K562 (cell line): Measurements from ENCODE around the gene SLC4A4. TPM values are rescaled to one million over a fixed set of nuclear protein-coding genes. Genes with fewer than 3 reads are reported as not detected.

Experiments
- ATAC-seq: fragments of 200-7000 bp; cut with Tn5 transposase; 3 replicates; pipeline ENCODE4 v1.9.1; 2020; ENCODE audit warnings: moderate library complexity
- BruUV-seq: library from RNA; stranded (reverse); fragments of 400-500 nt; replicated peaks from 2 replicates; lab custom pipeline; 2021; lab: Mats Ljungman, UMichigan
- CTCF ChIA-PET: fragments of 300-600 bp; formaldehyde crosslinking; extraction: SDS; loops from one replicate; lab custom pipeline; 2021; ENCODE audit warnings: low intra/inter-chr PET ratio; lab: Yijun Ruan, JAX
- POLR2A ChIA-PET: fragments of 300-600, 350-650 bp; sonication (Branson Sonifier 250); formaldehyde crosslinking; extraction: SDS; loops from one replicate; lab custom pipeline; 2021; ENCODE audit warnings: antibody characterized with exemption, inconsistent platforms; lab: Yijun Ruan, JAX
- DNase-seq, 4 experiments: peaks; one replicate each; pipeline versions ENCODE4 v3.0.0 to v3.0.0-alpha.2; 2011 to 2018; ENCODE audit warnings: low spot score in 3 of 4, mixed read lengths in 3 of 4; ENCODE audit errors: extremely low read depth in 1 of 4
- FAIRE-seq: peaks from 2 replicates; lab custom pipeline; 2011; peaks lifted over from hg19 to GRCh38; lab: Jason Lieb, UNC
- H2AFZ ChIP-seq: 2 replicates; pipeline ENCODE4 v1.6.0; 2011; ENCODE audit warnings: low read depth, low read length, control low read depth, inconsistent platforms
- H3K27ac ChIP-seq: fragments of 200-600 bp; 3 replicates; pipeline ENCODE4 v1.8.0; 2011; ENCODE audit warnings: low read depth, mild to moderate bottlenecking, control low read depth, inconsistent platforms, low read length, moderate library complexity, mixed read lengths; ENCODE audit errors: extremely low read depth
- H3K27me3 ChIP-seq, 2 experiments: fragments of 300-600 bp in 1 of 2; 2 replicates in 1 of 2; 3 replicates in 1 of 2; pipeline versions ENCODE4 v1.6.0 to v1.8.0; 2011; ENCODE audit warnings: inconsistent platforms in 2 of 2, low read length in 2 of 2, mild to moderate bottlenecking in 1 of 2, mixed read lengths in 1 of 2, moderate library complexity in 1 of 2; ENCODE audit not compliant: control insufficient read depth in 2 of 2, insufficient read depth in 2 of 2
- H3K36me3 ChIP-seq: fragments of 300-600 bp; 3 replicates; pipeline ENCODE4 v1.8.0; 2011; ENCODE audit warnings: mild to moderate bottlenecking, low read length, inconsistent platforms; ENCODE audit not compliant: control insufficient read depth, insufficient read depth
- H3K4me1 ChIP-seq, 2 experiments: fragments of 200-600 bp in 1 of 2; replicated peaks in 1 of 2; 2 replicates in 1 of 2; 3 replicates in 1 of 2; pipeline versions ENCODE4 v1.5.1 to v1.8.0; 2011; ENCODE audit warnings: inconsistent platforms in 2 of 2, low read length in 2 of 2, mild to moderate bottlenecking in 1 of 2, mixed read lengths in 1 of 2, moderate library complexity in 1 of 2; ENCODE audit not compliant: control insufficient read depth in 2 of 2, insufficient read depth in 2 of 2
- H3K4me2 ChIP-seq: 2 replicates; pipeline ENCODE4 v1.6.1; 2011; ENCODE audit warnings: low read length, control low read depth, inconsistent platforms, mixed read lengths; ENCODE audit not compliant: insufficient read depth
- H3K4me3 ChIP-seq: fragments of 200-600 bp; sonication (generic), shearing (Covaris generic); 2 replicates; pipeline ENCODE4 v1.5.1; 2016; ENCODE audit warnings: control low read depth, inconsistent platforms
- H3K79me2 ChIP-seq: fragments of 200-600 bp; 3 replicates; pipeline ENCODE4 v1.8.0; 2011; ENCODE audit warnings: low read length, inconsistent platforms; ENCODE audit not compliant: control insufficient read depth, insufficient read depth
- H3K9ac ChIP-seq, 2 experiments: 2 replicates each; pipeline versions ENCODE4 v1.6.0 to v1.6.1; 2011; ENCODE audit warnings: low read depth in 2 of 2, low read length in 2 of 2, control low read depth in 1 of 2, inconsistent platforms in 1 of 2, mild to moderate bottlenecking in 1 of 2, mixed read lengths in 1 of 2; ENCODE audit not compliant: insufficient read depth in 1 of 2
- H3K9me1 ChIP-seq: one replicate; pipeline ENCODE4 v1.6.0; 2011; ENCODE audit warnings: inconsistent platforms, mild to moderate bottlenecking, low read length, moderate library complexity; ENCODE audit not compliant: control insufficient read depth, insufficient read depth
- H3K9me3 ChIP-seq: replicated peaks from 2 replicates; pipeline ENCODE4 v1.5.1; 2011; ENCODE audit warnings: low read depth, low read length, inconsistent platforms; ENCODE audit not compliant: control insufficient read depth, insufficient read depth
- H4K20me1 ChIP-seq: replicated peaks from 2 replicates; pipeline ENCODE4 v1.6.1; 2011; ENCODE audit warnings: low read length, inconsistent platforms, mixed read lengths; ENCODE audit not compliant: control insufficient read depth, insufficient read depth
- ADNP ChIP-seq: fragments of 200-800 bp; sonication (Bioruptor generic); IDR thresholded peaks from 2 replicates; pipeline ENCODE4 v1.6.1; 2016; ENCODE audit warnings: missing genetic modification characterization, missing compliant biosample characterization
- KLF6 ChIP-seq: fragments of 250-450 bp; sonication (Bioruptor Pico); IDR thresholded peaks from 2 replicates; pipeline ENCODE4 v1.4.0; 2020; ENCODE audit warnings: mild to moderate bottlenecking, moderate library complexity, borderline replicate concordance
- NCOA6 ChIP-seq: fragments of 450-650 bp; IDR thresholded peaks from 2 replicates; pipeline ENCODE4 v1.6.1; 2017; ENCODE audit warnings: mild to moderate bottlenecking
- WGBS: fragments of 100-300 bp; shearing (Covaris generic); methylation state at CpG from one replicate; pipeline ENCODE4 v1.1.6; 2016; ENCODE audit warnings: low coverage, mixed read lengths; ENCODE audit not compliant: insufficient coverage; ENCODE audit errors: missing lambda C conversion rate; 5-methylcytosine and 5-hydroxymethylcytosine counted together
- in situ Hi-C: fragments of 300-500 bp; cut with MboI; formaldehyde crosslinking; loops from 4 replicates; pipeline ENCODE4 v1.15.0; 2018; ENCODE audit warnings: inconsistent platforms, mixed read lengths
- intact Hi-C: fragments of 100-400 bp; cut with micrococcal nuclease; formaldehyde crosslinking; loops from 2 replicates; pipeline ENCODE4 v1.14.2; 2022
- polyA plus RNA-seq, 8 experiments: library from polyadenylated mRNA; depleted of rRNA in 4 of 8; stranded (reverse) in 5 of 8; unstranded in 3 of 8; fragments of >200 nt; fragmentation: Nextera tagmentation in 2 of 8; fragmentation: Illumina TruSeq in 1 of 8; extraction: Ambion mirVana in 2 of 8; extraction: Trizol in 1 of 8; gene quantifications; 2 replicates each; pipeline versions ENCODE4 v1.2.1 to v1.2.3, GENCODE V29; 2011 to 2014; ENCODE audit warnings: inconsistent platforms in 1 of 8, missing spikeins in 1 of 8
- total RNA-seq, 7 experiments: library from RNA; depleted of rRNA in 6 of 7; stranded (reverse); fragments of >200 nt in 6 of 7; fragmentation: Illumina TruSeq in 2 of 7; extraction: Trizol in 2 of 7; gene quantifications; 2 replicates each; pipeline versions ENCODE4 v1.2.1 to v1.2.3, GENCODE V29; 2011 to 2021; ENCODE audit warnings: low replicate concordance in 1 of 7
- TF ChIP-seq, protein P1 (sequence below): fragments of 250-450 bp; sonication (Bioruptor Pico); IDR thresholded peaks from 2 replicates; pipeline ENCODE4 v1.8.0; 2021; ENCODE audit warnings: moderate library complexity, mild to moderate bottlenecking, inconsistent platforms

Gene SLC4A4
- total and polyA plus RNA-seq, 9 of the 15 experiments (the other 6 are each of a cell fraction or from before 2014, with no cell fraction given): 0.01 to 0.18 (median 0.07) TPM; not detected in 2

DNA sequence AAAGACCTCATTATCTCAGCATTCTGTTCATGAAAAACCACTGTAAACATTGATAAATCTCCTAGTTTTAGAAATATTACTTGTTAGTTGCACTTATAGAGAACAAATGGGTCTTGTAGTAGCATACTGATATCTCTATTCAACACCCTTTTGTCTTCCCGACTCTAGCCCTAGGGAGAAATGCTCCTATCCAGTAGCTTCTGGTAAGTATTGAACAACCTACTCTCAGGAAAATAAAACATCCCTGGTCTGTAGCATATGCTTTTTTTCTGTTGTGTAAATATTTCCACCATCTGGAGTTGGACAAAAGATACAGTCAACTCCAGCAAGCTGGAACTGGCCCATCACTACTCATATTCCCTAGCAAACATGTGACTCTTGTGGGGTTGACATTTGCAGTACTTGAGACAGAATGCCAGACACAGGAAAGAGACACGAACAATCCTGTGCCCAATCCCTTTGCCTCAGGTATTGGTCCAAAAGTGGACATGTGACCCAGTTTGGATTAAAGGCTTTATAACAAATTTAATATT, 256.8 kb downstream of the SLC4A4 start:
- H3K9me3 ChIP-seq: no peaks in the 10 kb centered on the region
- intact Hi-C loops (no loop called here), in situ Hi-C loops (no loop called here)
- TF ChIP-seq ADNP (no peak), KLF6 (CRISPR knock-in tag) (no peak), NCOA6 (no peak)
- TF ChIP-seq, protein P1, sequence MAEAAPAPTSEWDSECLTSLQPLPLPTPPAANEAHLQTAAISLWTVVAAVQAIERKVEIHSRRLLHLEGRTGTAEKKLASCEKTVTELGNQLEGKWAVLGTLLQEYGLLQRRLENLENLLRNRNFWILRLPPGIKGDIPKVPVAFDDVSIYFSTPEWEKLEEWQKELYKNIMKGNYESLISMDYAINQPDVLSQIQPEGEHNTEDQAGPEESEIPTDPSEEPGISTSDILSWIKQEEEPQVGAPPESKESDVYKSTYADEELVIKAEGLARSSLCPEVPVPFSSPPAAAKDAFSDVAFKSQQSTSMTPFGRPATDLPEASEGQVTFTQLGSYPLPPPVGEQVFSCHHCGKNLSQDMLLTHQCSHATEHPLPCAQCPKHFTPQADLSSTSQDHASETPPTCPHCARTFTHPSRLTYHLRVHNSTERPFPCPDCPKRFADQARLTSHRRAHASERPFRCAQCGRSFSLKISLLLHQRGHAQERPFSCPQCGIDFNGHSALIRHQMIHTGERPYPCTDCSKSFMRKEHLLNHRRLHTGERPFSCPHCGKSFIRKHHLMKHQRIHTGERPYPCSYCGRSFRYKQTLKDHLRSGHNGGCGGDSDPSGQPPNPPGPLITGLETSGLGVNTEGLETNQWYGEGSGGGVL (CRISPR knock-in tag): no peak
- ChIA-PET POLR2A (no interaction called here), CTCF (no interaction called here)
- ATAC-seq: no peak
- no peaks in the 10 kb centered on the region for H3K27me3 ChIP-seq
- no peak overlapping the region for H3K4me3 ChIP-seq
- no peak for DNase-seq
- H3K27ac ChIP-seq: no peak overlapping the region
- H2AFZ ChIP-seq: no peak overlapping the region
- H3K79me2 ChIP-seq: no peaks in the 10 kb centered on the region
- H3K36me3 ChIP-seq: no peaks in the 10 kb centered on the region
- H3K4me2 ChIP-seq: no peak overlapping the region
- H3K4me1 ChIP-seq: no peaks in the 10 kb centered on the region
- no peaks in the 10 kb centered on the region for H4K20me1 ChIP-seq
- no TSS peak for BruUV-seq
- WGBS: 0% methylated on average over 2 of the region's 2 CpGs
- no peak for FAIRE-seq
- no peak overlapping the region for H3K9ac ChIP-seq
- H3K9me1 ChIP-seq: no peaks in the 10 kb centered on the region
